ENCODE results near the gene IFITM10.

GRCh38 chr11:1694064-1694845 is 56.1 kb downstream of the IFITM10 start:
- TF ChIP-seq CTCF (IDR thresholded peaks at IDR 0.05), result peak in 1 of 3 donors; percentile 74
- TF ChIP-seq POLR2A (IDR thresholded peaks at IDR 0.05), result no peak
